Activated B cell treated with CpG ODN at 0.5 μM for 24 hours (primary cell): Measurements from ENCODE around the gene SERPINC1. TPM values are rescaled to one million over a fixed set of nuclear protein-coding genes. Genes with fewer than 3 reads are reported as not detected.

Source experiments
- ATAC-seq: fragments of 200-7000 bp; cut with Tn5 transposase; one replicate; pipeline ENCODE4 v1.10.0; 2021; ENCODE audit warnings: low read depth, mild to moderate bottlenecking, moderate library complexity
- CTCF ChIA-PET: fragments of 350-600 bp; sonication (Branson Sonifier 250); formaldehyde crosslinking; loops from one replicate; lab custom pipeline; 2021; ENCODE audit warnings: antibody characterized with exemption; lab: Charles Lee
- POLR2A ChIA-PET: fragments of 350-600 bp; sonication (Branson Sonifier 250); formaldehyde crosslinking; loops from one replicate; lab custom pipeline; 2021; ENCODE audit warnings: antibody characterized with exemption; lab: Charles Lee
- DNase-seq: peaks from one replicate; pipeline ENCODE4 v3.0.0; 2022
- H3K27ac Mint-ChIP-seq: one replicate; pipeline ENCODE4 v1.8.0; 2020; ENCODE audit warnings: mixed read lengths
- H3K27me3 Mint-ChIP-seq: one replicate; pipeline ENCODE4 v1.8.0; 2021; ENCODE audit warnings: mixed read lengths
- H3K36me3 Mint-ChIP-seq: one replicate; pipeline ENCODE4 v1.8.0; 2021; ENCODE audit warnings: low read depth, mixed read lengths
- H3K4me1 Mint-ChIP-seq: one replicate; pipeline ENCODE4 v1.8.0; 2021; ENCODE audit warnings: mixed read lengths
- H3K4me3 Mint-ChIP-seq: one replicate; pipeline ENCODE4 v1.8.0; 2020; ENCODE audit warnings: mild to moderate bottlenecking, mixed read lengths
- H3K9me3 Mint-ChIP-seq: one replicate; pipeline ENCODE4 v1.8.0; 2020; ENCODE audit warnings: mixed read lengths
- intact Hi-C: fragments of 100-400 bp; cut with micrococcal nuclease; formaldehyde crosslinking; loops from one replicate; pipeline ENCODE4 v1.15.1; 2024
- total RNA-seq: library from RNA; stranded (reverse); gene quantifications from 2 replicates; pipeline ENCODE4 v1.2.3, GENCODE V29; 2022
- TF ChIP-seq, protein P1 (sequence below): fragments of 200-600 bp; IDR thresholded peaks from one replicate; pipeline ENCODE4 v1.8.0; 2022; ENCODE audit warnings: antibody characterized with exemption, mild to moderate bottlenecking

The SERPINC1 gene
- total RNA-seq, 1 donor from 2014 or later, result 0.24 TPM

DNA sequence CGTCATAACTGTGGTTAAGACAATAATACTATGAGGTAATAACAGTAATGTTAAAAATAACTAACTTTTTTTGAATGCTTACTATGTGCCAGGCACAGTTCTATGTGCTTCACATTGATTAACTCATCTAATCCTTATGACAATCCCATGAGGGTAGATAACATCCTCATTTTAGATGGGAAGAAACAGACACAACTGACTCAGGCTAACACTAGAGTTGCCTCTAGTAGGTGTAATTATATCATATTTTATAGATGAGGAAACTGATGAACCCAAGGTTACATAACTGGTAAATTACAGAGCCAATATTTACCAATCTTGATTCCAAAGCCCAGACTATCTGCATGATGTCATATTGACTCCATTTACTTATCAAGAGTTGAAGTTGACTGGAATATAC, 23.5 kb downstream of the SERPINC1 start:
- TF ChIP-seq, protein P1, sequence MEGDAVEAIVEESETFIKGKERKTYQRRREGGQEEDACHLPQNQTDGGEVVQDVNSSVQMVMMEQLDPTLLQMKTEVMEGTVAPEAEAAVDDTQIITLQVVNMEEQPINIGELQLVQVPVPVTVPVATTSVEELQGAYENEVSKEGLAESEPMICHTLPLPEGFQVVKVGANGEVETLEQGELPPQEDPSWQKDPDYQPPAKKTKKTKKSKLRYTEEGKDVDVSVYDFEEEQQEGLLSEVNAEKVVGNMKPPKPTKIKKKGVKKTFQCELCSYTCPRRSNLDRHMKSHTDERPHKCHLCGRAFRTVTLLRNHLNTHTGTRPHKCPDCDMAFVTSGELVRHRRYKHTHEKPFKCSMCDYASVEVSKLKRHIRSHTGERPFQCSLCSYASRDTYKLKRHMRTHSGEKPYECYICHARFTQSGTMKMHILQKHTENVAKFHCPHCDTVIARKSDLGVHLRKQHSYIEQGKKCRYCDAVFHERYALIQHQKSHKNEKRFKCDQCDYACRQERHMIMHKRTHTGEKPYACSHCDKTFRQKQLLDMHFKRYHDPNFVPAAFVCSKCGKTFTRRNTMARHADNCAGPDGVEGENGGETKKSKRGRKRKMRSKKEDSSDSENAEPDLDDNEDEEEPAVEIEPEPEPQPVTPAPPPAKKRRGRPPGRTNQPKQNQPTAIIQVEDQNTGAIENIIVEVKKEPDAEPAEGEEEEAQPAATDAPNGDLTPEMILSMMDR, result no peak
- Mint-ChIP-seq H3K4me3 (no peak overlapping the region), H3K4me1 (peaks cover 15% of the 10 kb centered on the region), H3K27ac (no peak overlapping the region), H3K36me3 (peaks cover 43% of the 10 kb centered on the region), H3K27me3 (no peaks in the 10 kb centered on the region), H3K9me3 (no peaks in the 10 kb centered on the region)
- intact Hi-C loops, result no loop called here
- CTCF ChIA-PET, result no interaction called here
- ATAC-seq, result no peak
- POLR2A ChIA-PET, result no interaction called here
- no peak for DNase-seq

DNA sequence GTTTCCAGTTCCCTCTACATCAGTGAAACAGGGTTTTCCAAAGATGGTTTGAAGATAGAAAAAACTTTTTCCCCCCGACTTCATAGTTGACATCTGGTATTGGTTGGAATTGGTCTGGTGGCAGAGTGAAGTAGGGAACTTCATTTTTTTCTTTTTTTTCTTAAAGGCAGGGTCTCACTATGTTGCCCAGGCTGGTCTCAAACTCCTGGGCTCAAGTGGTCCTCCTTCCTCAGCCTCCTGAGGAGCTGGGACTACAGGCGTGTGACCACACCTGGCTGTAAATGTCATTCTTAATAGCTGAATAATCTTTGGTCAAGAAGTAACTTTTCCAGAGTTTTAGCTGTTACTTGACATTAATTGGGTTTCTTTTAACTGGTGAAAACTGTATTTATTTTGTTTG, 27.2 kb downstream of the SERPINC1 start:
- no peak for DNase-seq
- H3K9me3 Mint-ChIP-seq, result no peaks in the 10 kb centered on the region
- no peaks in the 10 kb centered on the region for H3K4me1 Mint-ChIP-seq
- no peak overlapping the region for H3K4me3 Mint-ChIP-seq
- intact Hi-C loops, result no loop called here
- no peak for ATAC-seq
- no peak overlapping the region for H3K27ac Mint-ChIP-seq
- ChIA-PET CTCF (no interaction called here), POLR2A (no interaction called here)
- TF ChIP-seq, protein P1, result no peak
- no peaks in the 10 kb centered on the region for H3K27me3 Mint-ChIP-seq
- H3K36me3 Mint-ChIP-seq, result peaks cover 65% of the 10 kb centered on the region

DNA sequence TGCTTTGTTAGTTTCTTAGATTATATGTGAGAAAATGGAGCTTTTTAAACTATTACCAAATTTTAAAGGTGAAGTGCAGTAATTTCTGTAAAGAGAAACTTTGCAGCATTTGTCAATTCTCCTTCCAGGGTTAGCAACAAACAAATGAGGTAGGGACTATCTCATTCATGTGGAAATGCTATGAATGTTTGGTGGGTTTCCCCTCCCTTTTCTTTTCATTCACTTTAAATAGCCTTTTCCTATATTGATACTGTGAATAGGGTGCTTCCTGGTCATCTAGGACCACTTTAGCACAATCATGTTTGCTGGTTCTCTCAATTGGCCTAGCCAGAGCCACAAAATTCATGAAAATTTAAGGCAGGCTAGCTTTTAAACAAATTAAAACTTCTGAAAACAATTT, 28.4 kb downstream of the SERPINC1 start:
- Mint-ChIP-seq H3K4me3 (no peak overlapping the region), H3K27ac (no peak overlapping the region), H3K9me3 (no peaks in the 10 kb centered on the region), H3K36me3 (peaks cover 58% of the 10 kb centered on the region), H3K4me1 (no peaks in the 10 kb centered on the region), H3K27me3 (no peaks in the 10 kb centered on the region)
- no peak for DNase-seq
- intact Hi-C loops, result no loop called here
- POLR2A ChIA-PET, result interaction anchor here (0.6 to 1.3 kb wide), 2 partner anchors 20 to 34 kb away, joined by 3 to 4 read pairs; partner anchors contain the start of gene ZBTB37
- no peak for ATAC-seq
- CTCF ChIA-PET, result no interaction called here
- TF ChIP-seq, protein P1, result no peak

DNA sequence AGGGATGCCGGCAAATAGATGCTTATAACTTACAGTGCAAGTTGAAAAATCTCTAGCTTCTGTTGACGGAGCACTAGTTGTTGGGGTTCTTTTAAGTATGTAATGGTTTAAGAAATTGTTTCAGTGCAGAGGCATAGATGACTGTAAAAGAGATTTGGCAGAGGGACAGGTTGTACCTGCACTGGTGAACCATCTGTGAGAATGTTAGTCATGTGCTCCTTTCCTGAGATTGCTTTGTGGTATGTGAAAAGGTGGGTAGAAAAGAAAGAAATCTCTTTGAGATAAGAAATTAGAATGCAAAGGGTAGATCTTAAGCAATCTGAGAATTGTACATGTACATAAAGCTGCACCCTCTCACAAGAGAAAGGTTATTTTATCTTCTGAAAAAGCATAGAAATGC, 29.5 kb downstream of the SERPINC1 start:
- DNase-seq, result no peak
- POLR2A ChIA-PET, result no interaction called here

GRCh38 chr1:173886746-173887611, 30.1 kb downstream of the SERPINC1 start:
- Mint-ChIP-seq H3K4me1 (no peaks in the 10 kb centered on the region), H3K9me3 (no peaks in the 10 kb centered on the region), H3K4me3 (no peak overlapping the region), H3K27me3 (no peaks in the 10 kb centered on the region), H3K36me3 (peaks cover 50% of the 10 kb centered on the region), H3K27ac (no peak overlapping the region)
- POLR2A ChIA-PET, result no interaction called here
- ATAC-seq, result no peak
- TF ChIP-seq, protein P1, result no peak
- CTCF ChIA-PET, result no interaction called here
- no peak for DNase-seq
- intact Hi-C loops, result no loop called here

More for the DNA sequence above, 29.5 kb downstream of the SERPINC1 start:
- intact Hi-C loops, result no loop called here
- ATAC-seq, result no peak
- TF ChIP-seq, protein P1, result no peak
- H3K36me3 Mint-ChIP-seq, result peaks cover 54% of the 10 kb centered on the region
- no peaks in the 10 kb centered on the region for H3K4me1 Mint-ChIP-seq
- H3K27me3 Mint-ChIP-seq, result no peaks in the 10 kb centered on the region
- CTCF ChIA-PET, result no interaction called here
- H3K9me3 Mint-ChIP-seq, result no peaks in the 10 kb centered on the region
- no peak overlapping the region for H3K4me3 Mint-ChIP-seq
- no peak overlapping the region for H3K27ac Mint-ChIP-seq
